HL-60/S4 treated with retinoic acid at 250 ng/mL for 4 days and 3 days (cell line): ENCODE measurements around the gene GSE1.

Experiments used
- in situ Hi-C: fragments of 300-500 bp; cut with MboI; formaldehyde crosslinking; loops from 2 replicates; pipeline ENCODE4 v1.7.0; 2022; ENCODE audit warnings: low sequenced_read_pairs

The GSE1 gene

GRCh38 chr16:85629326-85629725 lies 16.2 kb downstream of the GSE1 start:
- in situ Hi-C loops: no loop called here

DNA sequence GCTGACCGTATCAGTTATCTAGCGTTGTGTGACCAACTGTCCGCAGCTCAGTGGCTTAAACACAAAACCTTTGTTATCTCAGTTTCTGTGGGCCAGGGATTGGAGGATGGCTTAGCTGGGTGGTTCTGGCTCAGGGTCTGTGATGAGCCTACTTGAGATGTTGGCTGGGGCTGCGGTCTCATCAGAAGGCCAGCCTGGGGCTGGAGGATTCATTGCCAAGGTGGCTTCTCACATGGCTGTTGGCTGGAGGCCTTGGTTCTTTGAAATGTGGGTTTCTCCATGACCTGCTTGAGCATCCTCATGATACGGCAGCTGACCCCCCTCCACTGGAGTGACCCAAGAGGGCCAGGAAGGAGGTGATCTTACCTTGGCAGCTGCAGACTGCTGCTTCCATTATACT lies 16.7 kb downstream of the GSE1 start:
- in situ Hi-C loops: no loop called here

DNA sequence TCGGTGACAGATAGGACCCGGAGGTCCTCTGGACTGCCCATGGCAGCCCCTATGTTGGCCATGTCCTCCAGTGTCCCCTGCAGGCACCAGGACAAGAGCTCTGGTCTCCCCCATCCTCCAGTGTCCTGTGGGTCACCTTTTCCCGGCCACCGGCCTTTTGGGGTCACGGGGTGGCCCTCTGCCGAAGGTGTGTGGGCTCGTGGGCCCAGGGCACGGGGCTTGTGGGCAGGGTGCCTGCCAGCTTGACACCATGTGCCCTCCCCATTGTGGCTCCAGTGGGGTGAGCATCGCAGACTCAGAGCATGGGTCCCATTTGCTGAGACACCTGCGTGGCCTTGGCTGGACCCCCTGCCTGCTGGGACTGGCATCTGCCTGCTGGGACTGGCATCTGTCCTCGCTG lies 18.1 kb downstream of the GSE1 start:
- in situ Hi-C loops: no loop called here

- in situ Hi-C loops: no loop called here
These were observed 18.8 kb downstream of the GSE1 start for GRCh38 chr16:85631802-85632393.

- in situ Hi-C loops: no loop called here
These were observed 19.8 kb downstream of the GSE1 start for GRCh38 chr16:85632709-85633437.

- in situ Hi-C loops: no loop called here
These were observed 20.3 kb downstream of the GSE1 start for GRCh38 chr16:85633438-85633743.

- in situ Hi-C loops: no loop called here
These were observed 20.8 kb downstream of the GSE1 start for GRCh38 chr16:85633888-85634287.

- in situ Hi-C loops: no loop called here
These were observed 21.8 kb downstream of the GSE1 start for GRCh38 chr16:85634747-85635544.

DNA sequence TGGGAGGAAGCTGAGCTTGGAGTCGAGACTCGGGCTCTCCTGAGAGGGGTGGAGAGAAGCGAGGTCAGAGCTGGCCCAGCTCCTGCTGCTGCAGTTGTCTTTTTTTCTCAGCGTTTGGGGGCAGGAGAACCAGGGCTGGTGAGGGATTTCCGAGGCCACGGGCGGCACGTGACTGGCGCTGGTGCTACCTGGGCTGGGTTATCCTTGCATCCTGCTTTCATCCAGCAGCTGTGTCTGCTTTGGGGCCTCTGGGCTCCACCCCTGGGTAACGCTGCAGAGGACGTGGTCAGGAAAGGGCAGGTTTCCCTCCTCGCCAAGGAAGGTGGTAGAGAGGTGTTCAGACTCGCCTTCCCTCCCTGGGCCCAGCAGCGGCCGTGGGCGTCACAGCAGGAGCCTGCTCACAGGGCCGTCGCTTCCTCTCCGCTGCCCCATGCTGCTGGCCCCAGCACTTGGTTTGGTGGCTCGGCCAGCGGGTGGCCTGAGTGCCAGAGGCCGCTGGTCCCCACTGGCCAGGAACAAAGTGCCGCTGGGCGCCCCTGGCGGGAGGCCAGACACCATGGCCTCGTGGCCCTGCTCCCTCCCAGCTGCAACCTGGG lies 22.5 kb downstream of the GSE1 start:
- in situ Hi-C loops: no loop called here

GRCh38 chr16:85636234-85636812 lies 23.2 kb downstream of the GSE1 start:
- in situ Hi-C loops: no loop called here

GRCh38 chr16:85637061-85637807 lies 24.1 kb downstream of the GSE1 start:
- in situ Hi-C loops: no loop called here

- in situ Hi-C loops: no loop called here
These were observed 24.9 kb downstream of the GSE1 start for GRCh38 chr16:85637808-85638647.

- in situ Hi-C loops: no loop called here
These were observed 25.7 kb downstream of the GSE1 start for GRCh38 chr16:85638695-85639409.

GRCh38 chr16:85639529-85640253 lies 26.6 kb downstream of the GSE1 start:
- in situ Hi-C loops: no loop called here

DNA sequence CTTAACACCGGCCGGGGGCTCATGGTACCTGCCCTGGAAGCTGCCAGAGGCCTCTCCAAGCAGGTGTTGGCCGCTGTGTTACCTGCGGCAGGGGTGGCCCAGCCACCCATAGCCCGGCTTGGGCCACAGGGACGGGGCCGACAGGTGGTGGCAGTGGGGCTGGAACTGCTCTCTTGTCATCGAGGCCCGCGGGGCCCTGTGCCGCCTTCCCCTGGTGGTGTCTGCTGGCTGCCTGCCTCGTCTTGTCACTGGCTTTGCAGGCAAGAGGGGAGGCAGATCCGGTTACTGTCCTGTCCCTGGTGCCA lies 27.1 kb downstream of the GSE1 start:
- in situ Hi-C loops: no loop called here

- in situ Hi-C loops: no loop called here
These were observed 27.5 kb downstream of the GSE1 start for GRCh38 chr16:85640585-85640984.

- in situ Hi-C loops: no loop called here
These were observed 28.2 kb downstream of the GSE1 start for GRCh38 chr16:85641305-85641704.

- in situ Hi-C loops: no loop called here
These were observed 28.7 kb downstream of the GSE1 start for GRCh38 chr16:85641776-85642176.
